ENCODE measurements around the gene KLHDC9. TPM values are rescaled to one million over a fixed set of nuclear protein-coding genes. Genes with fewer than 3 reads are reported as not detected.

KLHDC9 gene
- total RNA-seq, 1 donor: 1.4 TPM

DNA sequence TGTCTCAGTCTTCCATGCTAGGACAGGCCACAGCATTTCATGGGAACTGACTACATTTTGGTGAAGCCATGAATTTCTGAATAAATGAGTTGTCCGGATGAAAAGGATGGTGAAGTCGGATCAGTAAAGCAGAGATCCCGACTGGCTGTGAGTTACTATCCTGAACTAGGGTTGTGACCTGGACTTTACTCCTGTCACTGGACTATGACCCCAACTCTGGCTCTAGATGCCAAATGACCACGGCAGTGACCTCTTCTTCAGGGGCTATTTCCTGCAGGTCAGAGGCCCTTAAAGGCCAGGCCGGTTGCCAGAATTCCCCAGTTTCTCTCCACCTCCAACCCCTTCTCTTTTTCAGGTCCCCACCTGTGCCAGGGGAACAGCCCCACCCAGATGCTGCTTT is 7.1 kb upstream of the KLHDC9 start:
- Histone ChIP-seq H3K27me3 (ENCODE audit: insufficient read depth, low read length) (no peaks in the 10 kb centered on the region), H4K20me1 (ENCODE audit: insufficient read depth, low read length) (no peaks in the 10 kb centered on the region), H3K27ac (ENCODE audit: low read depth, low read length) (no peak overlapping the region), H3K36me3 (ENCODE audit: insufficient read depth, low read length) (no peaks in the 10 kb centered on the region), H3K4me2 (ENCODE audit: insufficient read depth, low read length) (no peak overlapping the region), H3K9me3 (ENCODE audit: low read depth, low read length) (no peaks in the 10 kb centered on the region), H3K4me1 (ENCODE audit: insufficient read depth, low read length) (peaks cover 19% of the 10 kb centered on the region), H3K4me3 (ENCODE audit: insufficient read depth, low read length) (no peak overlapping the region), H2AFZ (ENCODE audit: low read length) (no peak overlapping the region), H3K79me2 (ENCODE audit: insufficient read depth, low read length) (no peaks in the 10 kb centered on the region)
- DNase-seq (ENCODE audit: insufficient read length, low spot score, missing footprints): no peak
- TF ChIP-seq, protein P1, sequence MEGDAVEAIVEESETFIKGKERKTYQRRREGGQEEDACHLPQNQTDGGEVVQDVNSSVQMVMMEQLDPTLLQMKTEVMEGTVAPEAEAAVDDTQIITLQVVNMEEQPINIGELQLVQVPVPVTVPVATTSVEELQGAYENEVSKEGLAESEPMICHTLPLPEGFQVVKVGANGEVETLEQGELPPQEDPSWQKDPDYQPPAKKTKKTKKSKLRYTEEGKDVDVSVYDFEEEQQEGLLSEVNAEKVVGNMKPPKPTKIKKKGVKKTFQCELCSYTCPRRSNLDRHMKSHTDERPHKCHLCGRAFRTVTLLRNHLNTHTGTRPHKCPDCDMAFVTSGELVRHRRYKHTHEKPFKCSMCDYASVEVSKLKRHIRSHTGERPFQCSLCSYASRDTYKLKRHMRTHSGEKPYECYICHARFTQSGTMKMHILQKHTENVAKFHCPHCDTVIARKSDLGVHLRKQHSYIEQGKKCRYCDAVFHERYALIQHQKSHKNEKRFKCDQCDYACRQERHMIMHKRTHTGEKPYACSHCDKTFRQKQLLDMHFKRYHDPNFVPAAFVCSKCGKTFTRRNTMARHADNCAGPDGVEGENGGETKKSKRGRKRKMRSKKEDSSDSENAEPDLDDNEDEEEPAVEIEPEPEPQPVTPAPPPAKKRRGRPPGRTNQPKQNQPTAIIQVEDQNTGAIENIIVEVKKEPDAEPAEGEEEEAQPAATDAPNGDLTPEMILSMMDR (IDR thresholded peaks at IDR 0.05; ENCODE audit: extremely low read depth, low read depth, low read length): no peak

DNA sequence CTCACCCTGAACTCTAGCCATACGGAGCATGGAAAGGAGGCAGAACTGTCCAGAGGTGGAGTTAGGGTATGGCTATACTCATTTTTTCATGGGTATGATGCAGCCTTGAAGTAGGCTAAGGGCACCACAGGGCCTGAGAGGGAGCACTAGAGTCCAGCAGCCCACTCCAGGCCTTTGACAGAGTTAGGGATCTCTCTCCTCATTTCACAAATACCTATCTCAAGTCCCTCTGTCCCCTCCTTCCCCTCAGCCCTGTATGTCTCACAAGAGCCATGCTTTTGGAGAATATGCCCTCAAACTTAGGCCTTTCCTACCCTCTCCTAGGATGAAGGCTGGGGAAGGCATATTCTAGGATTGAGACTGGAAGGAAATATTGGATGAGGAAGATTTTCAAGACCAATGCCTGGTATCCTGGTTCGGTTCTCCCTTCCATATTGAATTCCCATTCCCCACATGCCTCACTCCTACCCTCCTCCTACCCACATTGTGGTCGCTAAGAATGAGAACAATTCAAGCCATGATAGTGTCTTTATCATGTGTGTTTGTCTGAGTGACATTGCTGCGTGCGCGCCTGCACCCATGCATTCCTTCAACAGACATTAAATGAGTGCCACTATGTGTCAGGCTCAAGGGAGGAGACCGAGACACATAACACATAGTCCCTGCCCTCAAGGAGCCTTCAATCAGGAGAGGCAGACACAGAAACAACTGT is 6.2 kb upstream of the KLHDC9 start:
- peak; percentile 83 for DNase-seq (ENCODE audit: insufficient read length, low spot score, missing footprints)
- no peaks in the 10 kb centered on the region for H3K79me2 ChIP-seq (ENCODE audit: insufficient read depth, low read length)
- no peak overlapping the region for H3K4me2 ChIP-seq (ENCODE audit: insufficient read depth, low read length)
- H3K4me1 ChIP-seq (ENCODE audit: insufficient read depth, low read length): peaks cover 19% of the 10 kb centered on the region
- no peak overlapping the region for H2AFZ ChIP-seq (ENCODE audit: low read length)
- no peaks in the 10 kb centered on the region for H3K27me3 ChIP-seq (ENCODE audit: insufficient read depth, low read length)
- H3K36me3 ChIP-seq (ENCODE audit: insufficient read depth, low read length): no peaks in the 10 kb centered on the region
- H3K4me3 ChIP-seq (ENCODE audit: insufficient read depth, low read length): no peak overlapping the region
- no peaks in the 10 kb centered on the region for H3K9me3 ChIP-seq (ENCODE audit: low read depth, low read length)
- TF ChIP-seq, protein P1 (IDR thresholded peaks at IDR 0.05; ENCODE audit: extremely low read depth, low read depth, low read length): no peak
- H4K20me1 ChIP-seq (ENCODE audit: insufficient read depth, low read length): no peaks in the 10 kb centered on the region
- no peak overlapping the region for H3K27ac ChIP-seq (ENCODE audit: low read depth, low read length)

DNA sequence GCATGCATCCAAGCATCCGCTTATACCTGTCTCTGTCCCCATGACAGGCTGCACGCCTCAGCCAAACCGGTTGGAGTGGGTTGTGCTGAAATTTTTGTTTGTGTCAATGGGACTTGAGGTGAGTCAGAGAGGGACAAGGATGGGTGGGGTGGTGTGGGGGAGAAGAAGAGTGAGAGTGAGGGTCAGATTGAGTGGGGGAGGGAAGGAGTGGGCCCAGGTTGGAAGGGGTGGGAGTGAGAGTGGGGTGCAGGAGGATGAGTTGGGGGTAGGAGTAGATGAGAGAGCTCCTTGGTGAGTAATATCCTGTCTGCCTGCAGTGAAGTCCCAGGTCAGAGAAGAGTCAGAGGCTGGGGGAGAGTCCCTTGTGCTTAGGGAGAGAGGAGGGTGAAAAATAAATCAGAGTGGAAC is 5.5 kb upstream of the KLHDC9 start:
- H3K4me2 ChIP-seq (ENCODE audit: insufficient read depth, low read length): no peak overlapping the region
- no peaks in the 10 kb centered on the region for H3K36me3 ChIP-seq (ENCODE audit: insufficient read depth, low read length)
- no peaks in the 10 kb centered on the region for H3K9me3 ChIP-seq (ENCODE audit: low read depth, low read length)
- no peaks in the 10 kb centered on the region for H4K20me1 ChIP-seq (ENCODE audit: insufficient read depth, low read length)
- H3K79me2 ChIP-seq (ENCODE audit: insufficient read depth, low read length): no peaks in the 10 kb centered on the region
- no peaks in the 10 kb centered on the region for H3K27me3 ChIP-seq (ENCODE audit: insufficient read depth, low read length)
- H3K4me3 ChIP-seq (ENCODE audit: insufficient read depth, low read length): no peak overlapping the region
- no peak overlapping the region for H3K27ac ChIP-seq (ENCODE audit: low read depth, low read length)
- no peak overlapping the region for H2AFZ ChIP-seq (ENCODE audit: low read length)
- peaks cover 23% of the 10 kb centered on the region for H3K4me1 ChIP-seq (ENCODE audit: insufficient read depth, low read length)
- TF ChIP-seq, protein P1 (IDR thresholded peaks at IDR 0.05; ENCODE audit: extremely low read depth, low read depth, low read length): no peak
- DNase-seq (ENCODE audit: insufficient read length, low spot score, missing footprints): peak; percentile 91

DNA sequence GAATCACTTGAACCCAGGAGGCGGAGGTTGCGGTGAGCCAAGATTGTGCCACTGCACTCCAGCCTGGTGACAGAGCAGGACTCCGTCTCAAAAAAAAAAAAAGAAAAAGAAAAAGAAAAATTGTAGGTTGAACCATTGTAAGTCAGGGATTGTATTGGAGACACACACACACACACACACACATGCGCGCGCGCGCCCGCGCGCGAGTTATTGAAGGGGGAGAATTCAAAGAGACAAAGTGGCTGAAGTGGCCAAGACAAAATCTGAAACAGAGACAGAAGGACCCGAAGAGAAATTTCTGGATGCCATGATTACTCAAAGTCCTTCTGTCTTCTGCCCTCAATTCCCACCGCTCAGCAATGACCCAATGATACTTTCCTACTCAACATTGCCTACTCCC is 3.7 kb upstream of the KLHDC9 start:
- Histone ChIP-seq H3K36me3 (ENCODE audit: insufficient read depth, low read length) (peaks cover 1% of the 10 kb centered on the region), H3K4me2 (ENCODE audit: insufficient read depth, low read length) (no peak overlapping the region), H3K27me3 (ENCODE audit: insufficient read depth, low read length) (no peaks in the 10 kb centered on the region), H3K79me2 (ENCODE audit: insufficient read depth, low read length) (no peaks in the 10 kb centered on the region), H4K20me1 (ENCODE audit: insufficient read depth, low read length) (peaks cover 1% of the 10 kb centered on the region), H3K4me1 (ENCODE audit: insufficient read depth, low read length) (peaks cover 18% of the 10 kb centered on the region), H2AFZ (ENCODE audit: low read length) (no peak overlapping the region), H3K4me3 (ENCODE audit: insufficient read depth, low read length) (no peak overlapping the region), H3K27ac (ENCODE audit: low read depth, low read length) (no peak overlapping the region), H3K9me3 (ENCODE audit: low read depth, low read length) (no peaks in the 10 kb centered on the region)
- TF ChIP-seq, protein P1 (IDR thresholded peaks at IDR 0.05; ENCODE audit: extremely low read depth, low read depth, low read length): no peak
- DNase-seq (ENCODE audit: insufficient read length, low spot score, missing footprints): peak; percentile 66

All from osteoblast (primary cell).